Measurements from ENCODE around the gene NCBP3. TPM values are rescaled to one million over a fixed set of nuclear protein-coding genes. Genes with fewer than 3 reads are reported as not detected.
A peak's percentile ranks its signal among the peaks of the same experiment; 100 is the strongest.
"Not testable (repeated sequence)": the region's sequence is repeated elsewhere in the genome, so short reads cannot be mapped to it uniquely, and the experiment has no call there.

Gene NCBP3
- total RNA-seq, 1 experiment from 2014 or later: 8.5 TPM

GRCh38 chr17:3847165-3847670, 1.2 kb upstream of the NCBP3 start:
- no peak for DNase-seq (ENCODE audit: low spot score)

GRCh38 chr17:3846437-3847164, 555 bp upstream of the NCBP3 start:
- no peak for DNase-seq (ENCODE audit: low spot score)

- DNase-seq (ENCODE audit: low spot score): no peak
These were observed 790 bp downstream of the NCBP3 start for GRCh38 chr17:3845291-3845620.

GRCh38 chr17:3844556-3844955, 1.5 kb downstream of the NCBP3 start:
- not testable (repeated sequence) for DNase-seq (ENCODE audit: low spot score)

- DNase-seq (ENCODE audit: low spot score): peak; percentile 62
These were observed 2.0 kb downstream of the NCBP3 start for GRCh38 chr17:3843935-3844516.

GRCh38 chr17:3838206-3838605, 7.8 kb downstream of the NCBP3 start:
- peak; percentile 73 for DNase-seq (ENCODE audit: low spot score)

- no peak for DNase-seq (ENCODE audit: low spot score)
These were observed 9.5 kb downstream of the NCBP3 start for GRCh38 chr17:3836551-3836950.

- DNase-seq (ENCODE audit: low spot score): no peak
These were observed 10.4 kb downstream of the NCBP3 start for GRCh38 chr17:3835410-3836229.

GRCh38 chr17:3834811-3835210, 11.2 kb downstream of the NCBP3 start:
- DNase-seq (ENCODE audit: low spot score): no peak

- DNase-seq (ENCODE audit: low spot score): no peak
These were observed 17.2 kb downstream of the NCBP3 start for GRCh38 chr17:3828852-3829232.

- no peak for DNase-seq (ENCODE audit: low spot score)
These were observed 17.7 kb downstream of the NCBP3 start for GRCh38 chr17:3828151-3828851.

GRCh38 chr17:3827124-3827773, 18.8 kb downstream of the NCBP3 start:
- peak; percentile 55 for DNase-seq (ENCODE audit: low spot score)

GRCh38 chr17:3826191-3826590, 19.9 kb downstream of the NCBP3 start:
- no peak for DNase-seq (ENCODE audit: low spot score)

GRCh38 chr17:3821101-3821500, 24.9 kb downstream of the NCBP3 start:
- DNase-seq (ENCODE audit: low spot score): no peak

GRCh38 chr17:3818786-3819185, 27.3 kb downstream of the NCBP3 start:
- no peak for DNase-seq (ENCODE audit: low spot score)

- no peak for DNase-seq (ENCODE audit: low spot score)
These were observed 28.0 kb downstream of the NCBP3 start for GRCh38 chr17:3817851-3818605.

GRCh38 chr17:3815925-3816324, 30.1 kb downstream of the NCBP3 start:
- no peak for DNase-seq (ENCODE audit: low spot score)

- no peak for DNase-seq (ENCODE audit: low spot score)
These were observed 30.9 kb downstream of the NCBP3 start for GRCh38 chr17:3815122-3815521.

GRCh38 chr17:3814361-3814760, 31.7 kb downstream of the NCBP3 start:
- DNase-seq (ENCODE audit: low spot score): no peak

GRCh38 chr17:3813171-3813570, 32.9 kb downstream of the NCBP3 start:
- DNase-seq (ENCODE audit: low spot score): no peak

- DNase-seq (ENCODE audit: low spot score): no peak
These were observed 33.3 kb downstream of the NCBP3 start for GRCh38 chr17:3812771-3813170.

Data from HT-29 (cell line).